Adrenal gland (tissue), 12 donors: Measurements from ENCODE around the gene RND3. TPM values are rescaled to one million over a fixed set of nuclear protein-coding genes. Genes with fewer than 3 reads are reported as not detected.

ENCODE experiments used
- DNase-seq, 7 donors: peaks; one replicate each; pipeline ENCODE4 v3.0.0-alpha.2; 2019 to 2020
- H3K27ac ChIP-seq, 5 donors: fragments of 200-600 bp; sonication (generic) in 4 of 5; 1 replicate in 3 of 5; 2 replicates in 2 of 5; pipeline versions ENCODE4 v1.5.1 to v1.8.0; 2016 to 2020; ENCODE audit warnings: mild to moderate bottlenecking in 1 of 5
- H3K27me3 ChIP-seq: fragments of 200-600 bp; 2 replicates; pipeline ENCODE4 v1.8.0; 2021
- H3K36me3 ChIP-seq, 2 donors: fragments of 200-600 bp; replicated peaks in 1 of 2; 1 replicate in 1 of 2; 2 replicates in 1 of 2; pipeline versions ENCODE4 v1.5.1 to v1.8.0; 2018 to 2022
- H3K4me1 ChIP-seq, 2 donors: fragments of 200-600 bp; replicated peaks in 1 of 2; 1 replicate in 1 of 2; 2 replicates in 1 of 2; pipeline versions ENCODE4 v1.5.1 to v1.8.0; 2018 to 2021
- H3K4me3 ChIP-seq, 4 donors: fragments of 200-600 bp; sonication (generic) in 3 of 4; one replicate each; pipeline ENCODE4 v1.5.1; 2016 to 2018
- H3K9me3 ChIP-seq, 3 donors: fragments of 200-600 bp; sonication (generic) in 1 of 3; replicated peaks in 1 of 3; 1 replicate in 2 of 3; 2 replicates in 1 of 3; pipeline versions ENCODE4 v1.5.1 to v1.8.0; 2016 to 2021
- POLR2A ChIP-seq, 2 donors: fragments of 450-650 bp; IDR thresholded peaks; one replicate each; pipeline ENCODE4 v1.6.1; 2017; ENCODE audit warnings: antibody characterized with exemption in 2 of 2, mild to moderate bottlenecking in 2 of 2, moderate library complexity in 1 of 2
- WGBS, 4 donors: extraction: QIAGEN DNeasy Blood & Tissue Kit in 2 of 4; methylation state at CpG; one replicate each; pipeline versions ENCODE4 v1.1.5 to v1.1.7; 2013 to 2017; 5-methylcytosine and 5-hydroxymethylcytosine counted together
- intact Hi-C, 2 donors: fragments of 100-400 bp; cut with DNase I; formaldehyde crosslinking; loops; one replicate each; pipeline versions ENCODE4 v1.14.1 to v1.15.0; 2022 to 2023
- polyA plus RNA-seq, 3 donors: library from polyadenylated mRNA; stranded (reverse); fragments of 200-250 nt in 2 of 3; fragments of 350-450 nt in 1 of 3; fragmentation: Illumina TruSeq in 1 of 3; extraction: RNeasy Lipid Tissue Mini Kit (QIAGEN cat#74804) in 1 of 3; gene quantifications; one replicate each; pipeline ENCODE4 v1.2.3, GENCODE V29; 2013 to 2014
- total RNA-seq, 9 donors: library from RNA; depleted of rRNA in 4 of 9; stranded (reverse); fragments of >200 nt in 4 of 9; fragments of 120-200 nt in 1 of 9; fragmentation: NEBNext Ultra II Directional in 1 of 9; extraction: Animal tissue kit (Norgen Biotek cat#: 25700) in 1 of 9; gene quantifications; one replicate each; pipeline versions ENCODE4 v1.1.0 to v1.2.4, GENCODE V29; 2013 to 2023
- TF ChIP-seq, protein P1 (sequence below), 6 experiments: fragments of 450-650 bp in 4 of 6; fragments of 200-600 bp in 2 of 6; sonication (generic) in 1 of 6; IDR thresholded peaks; 1 replicate in 5 of 6; 2 replicates in 1 of 6; pipeline versions ENCODE4 v1.5.1 to v1.8.0; 2016 to 2021; ENCODE audit warnings: antibody characterized with exemption in 6 of 6, mild to moderate bottlenecking in 2 of 6, moderate library complexity in 1 of 6
- donor health status: healthy with polysubstance abuse.
- donor health status: Bipolar disorder and iron deficiency.
- donor health status: DM: yes; HTN: yes; CAD: no.
- donor health status: DM: no; HTN: no; CAD: no.
- donor health status: DM: no; HTN: no; CAD: no.
- donor health status: DM: yes; HTN: yes; CAD: no.

The RND3 gene
- total and polyA plus RNA-seq, 12 donors = 25.3 to 118 (median 52.4) TPM

DNA sequence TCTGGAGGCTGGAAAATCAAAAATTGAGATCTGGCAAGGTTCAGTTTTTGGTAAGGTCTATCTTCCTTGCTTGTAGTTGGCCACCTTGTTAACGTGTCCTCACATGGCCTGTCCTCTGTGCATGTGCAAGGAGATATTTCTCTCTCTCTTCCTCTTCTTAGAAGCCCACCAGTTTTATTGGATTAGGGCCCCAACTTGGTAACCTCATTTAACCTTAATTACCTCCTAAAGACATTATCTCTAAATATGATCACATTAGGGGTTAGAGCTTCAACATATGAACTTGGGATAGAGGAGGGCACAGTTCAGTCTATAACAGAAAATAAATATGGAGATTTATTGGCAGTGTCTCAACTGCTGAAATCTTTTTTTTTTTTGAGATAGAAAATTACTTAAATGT lies 19.6 kb upstream of the RND3 start:
- H3K4me1 ChIP-seq = no peaks in the 10 kb centered on the region
- H3K36me3 ChIP-seq = no peaks in the 10 kb centered on the region
- no peak for DNase-seq
- H3K9me3 ChIP-seq = no peaks in the 10 kb centered on the region
- no peak overlapping the region for H3K4me3 ChIP-seq
- TF ChIP-seq, protein P1, sequence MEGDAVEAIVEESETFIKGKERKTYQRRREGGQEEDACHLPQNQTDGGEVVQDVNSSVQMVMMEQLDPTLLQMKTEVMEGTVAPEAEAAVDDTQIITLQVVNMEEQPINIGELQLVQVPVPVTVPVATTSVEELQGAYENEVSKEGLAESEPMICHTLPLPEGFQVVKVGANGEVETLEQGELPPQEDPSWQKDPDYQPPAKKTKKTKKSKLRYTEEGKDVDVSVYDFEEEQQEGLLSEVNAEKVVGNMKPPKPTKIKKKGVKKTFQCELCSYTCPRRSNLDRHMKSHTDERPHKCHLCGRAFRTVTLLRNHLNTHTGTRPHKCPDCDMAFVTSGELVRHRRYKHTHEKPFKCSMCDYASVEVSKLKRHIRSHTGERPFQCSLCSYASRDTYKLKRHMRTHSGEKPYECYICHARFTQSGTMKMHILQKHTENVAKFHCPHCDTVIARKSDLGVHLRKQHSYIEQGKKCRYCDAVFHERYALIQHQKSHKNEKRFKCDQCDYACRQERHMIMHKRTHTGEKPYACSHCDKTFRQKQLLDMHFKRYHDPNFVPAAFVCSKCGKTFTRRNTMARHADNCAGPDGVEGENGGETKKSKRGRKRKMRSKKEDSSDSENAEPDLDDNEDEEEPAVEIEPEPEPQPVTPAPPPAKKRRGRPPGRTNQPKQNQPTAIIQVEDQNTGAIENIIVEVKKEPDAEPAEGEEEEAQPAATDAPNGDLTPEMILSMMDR (IDR thresholded peaks at IDR 0.05) = no peak
- no peak for TF ChIP-seq POLR2A (IDR thresholded peaks at IDR 0.05)
- 74 to 84% (median 81%) methylated on average over 1 of the region's 1 CpG for WGBS, 4 donors
- intact Hi-C loops = no loop called here
- no peaks in the 10 kb centered on the region for H3K27me3 ChIP-seq
- no peak overlapping the region for H3K27ac ChIP-seq

DNA sequence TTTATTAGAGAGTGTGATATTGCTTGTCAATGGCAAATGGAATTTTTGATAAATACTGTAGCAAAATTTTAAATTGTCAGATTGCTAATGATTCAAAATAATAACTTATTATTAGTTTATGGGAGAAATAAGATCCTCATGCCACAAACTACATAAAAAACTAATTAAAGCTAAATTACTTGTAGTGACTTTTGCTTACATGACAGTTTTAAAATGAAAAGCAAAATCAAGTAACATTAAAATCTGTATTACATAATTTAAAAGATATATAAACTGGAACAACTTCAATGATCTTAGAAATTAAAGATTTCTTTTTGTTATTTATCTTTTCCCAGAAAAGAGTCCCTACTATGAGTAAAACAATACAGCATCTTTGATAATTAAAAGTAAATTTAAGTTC lies 17.7 kb upstream of the RND3 start:
- H3K4me3 ChIP-seq = no peak overlapping the region
- H3K4me1 ChIP-seq = no peaks in the 10 kb centered on the region
- H3K9me3 ChIP-seq = no peaks in the 10 kb centered on the region
- DNase-seq = no peak
- TF ChIP-seq POLR2A (IDR thresholded peaks at IDR 0.05) = no peak
- TF ChIP-seq, protein P1 (IDR thresholded peaks at IDR 0.05) = no peak
- no peaks in the 10 kb centered on the region for H3K36me3 ChIP-seq
- intact Hi-C loops = no loop called here
- no peaks in the 10 kb centered on the region for H3K27me3 ChIP-seq
- H3K27ac ChIP-seq = no peak overlapping the region

DNA sequence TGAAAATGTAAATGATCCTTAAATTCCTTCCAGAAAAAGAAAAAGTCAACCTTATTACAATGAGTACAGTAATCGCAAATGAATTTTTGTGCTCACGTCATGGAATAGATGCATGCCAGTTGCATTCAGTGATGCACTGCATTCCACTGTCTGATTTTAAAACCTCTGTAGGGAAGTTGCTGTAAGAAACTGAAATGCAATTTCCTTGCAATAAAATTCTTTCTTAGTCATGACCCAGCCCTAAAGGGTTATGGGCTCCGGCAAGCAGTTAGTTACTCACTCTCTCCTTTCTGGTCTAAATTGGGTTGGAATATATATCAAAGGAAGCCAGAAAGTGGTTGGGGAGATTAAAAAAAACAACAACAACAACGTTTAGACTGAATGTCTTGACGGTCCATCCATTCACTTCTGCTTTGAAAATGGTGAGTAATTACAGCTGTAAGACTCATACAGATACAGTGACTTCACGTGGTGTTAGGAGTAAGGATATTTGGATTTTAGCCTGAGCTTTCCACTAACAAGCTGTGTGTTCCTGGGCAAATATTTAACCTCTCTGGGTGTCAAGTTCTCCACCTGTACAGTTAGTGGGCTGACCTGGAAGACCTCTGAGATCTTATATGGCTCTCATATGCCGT lies 8.6 kb upstream of the RND3 start:
- no peaks in the 10 kb centered on the region for H3K9me3 ChIP-seq

DNA sequence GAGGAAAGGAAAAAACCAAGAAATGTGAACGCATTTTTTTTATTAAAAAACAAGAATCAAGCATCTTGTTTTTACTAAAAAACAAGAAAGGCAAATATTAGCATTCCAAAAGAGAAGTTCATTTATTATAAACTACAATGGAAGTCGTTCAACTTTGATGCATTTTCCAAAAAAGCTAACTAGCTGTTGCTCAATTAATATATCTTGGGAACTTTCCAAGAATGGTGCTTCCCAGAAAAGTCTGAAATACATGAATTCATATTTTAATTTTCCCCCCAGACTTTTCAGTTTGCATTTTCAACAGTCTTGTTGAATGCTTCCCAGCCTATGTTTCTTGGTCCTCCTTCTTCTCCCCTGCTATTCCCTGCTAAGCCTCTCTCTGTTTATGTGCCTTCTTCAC lies 7.5 kb upstream of the RND3 start:
- intact Hi-C loops = no loop called here
- Histone ChIP-seq H3K4me1 (no peaks in the 10 kb centered on the region), H3K27ac (no peak overlapping the region), H3K36me3 (no peaks in the 10 kb centered on the region), H3K27me3 (no peaks in the 10 kb centered on the region), H3K9me3 (no peaks in the 10 kb centered on the region), H3K4me3 (no peak overlapping the region)
- TF ChIP-seq POLR2A (IDR thresholded peaks at IDR 0.05) = no peak
- TF ChIP-seq, protein P1 (IDR thresholded peaks at IDR 0.05) = no peak
- WGBS, 4 donors = 76 to 82% (median 79%) methylated on average over 2 of the region's 2 CpGs
- DNase-seq = no peak

More for the DNA sequence above, 8.6 kb upstream of the RND3 start:
- Histone ChIP-seq H3K4me1 (no peaks in the 10 kb centered on the region), H3K27ac (no peak overlapping the region), H3K36me3 (no peaks in the 10 kb centered on the region), H3K4me3 (no peak overlapping the region), H3K27me3 (no peaks in the 10 kb centered on the region)
- DNase-seq = no peak
- intact Hi-C loops = no loop called here
- WGBS, 4 donors = 57 to 73% (median 69%) methylated on average over 7 of the region's 7 CpGs
- TF ChIP-seq, protein P1 (IDR thresholded peaks at IDR 0.05) = no peak
- TF ChIP-seq POLR2A (IDR thresholded peaks at IDR 0.05) = no peak
